ENCODE data around the gene ARNT2. TPM values are rescaled to one million over a fixed set of nuclear protein-coding genes. Genes with fewer than 3 reads are reported as not detected.

ARNT2 gene
- total RNA-seq, 1 experiment from 2014 or later, result not detected

GRCh38 chr15:80450811-80451321, 46.7 kb downstream of the ARNT2 start:
- no peaks in the 10 kb centered on the region for H3K9me3 ChIP-seq (ENCODE audit: low read length)
- no peak overlapping the region for H3K4me3 ChIP-seq (ENCODE audit: low read length)
- H3K79me2 ChIP-seq (ENCODE audit: low read length), result no peaks in the 10 kb centered on the region
- no peaks in the 10 kb centered on the region for H3K9me2 ChIP-seq (replicated peaks; ENCODE audit: insufficient read depth, low read length)
- no peak overlapping the region for H3K4me2 ChIP-seq (ENCODE audit: low read depth, low read length, poor library complexity, severe bottlenecking)
- H3K27ac ChIP-seq (ENCODE audit: low read length), result no peak overlapping the region
- no peaks in the 10 kb centered on the region for H3K27me3 ChIP-seq (ENCODE audit: low read length)
- no peaks in the 10 kb centered on the region for H4K20me1 ChIP-seq (ENCODE audit: insufficient read depth, low read depth, low read length)
- H3K36me3 ChIP-seq (ENCODE audit: insufficient read depth, low read length), result no peaks in the 10 kb centered on the region
- H3K4me1 ChIP-seq (ENCODE audit: low read length), result no peaks in the 10 kb centered on the region
- no peak for DNase-seq
- H3K9ac ChIP-seq (ENCODE audit: low read length), result no peak overlapping the region
- no peak overlapping the region for H2AFZ ChIP-seq (ENCODE audit: low read length)

- H4K20me1 ChIP-seq (ENCODE audit: insufficient read depth, low read depth, low read length), result no peaks in the 10 kb centered on the region
- H3K9ac ChIP-seq (ENCODE audit: low read length), result no peak overlapping the region
- no peaks in the 10 kb centered on the region for H3K9me3 ChIP-seq (ENCODE audit: low read length)
- H3K9me2 ChIP-seq (replicated peaks; ENCODE audit: insufficient read depth, low read length), result no peaks in the 10 kb centered on the region
- H3K79me2 ChIP-seq (ENCODE audit: low read length), result no peaks in the 10 kb centered on the region
- H3K36me3 ChIP-seq (ENCODE audit: insufficient read depth, low read length), result no peaks in the 10 kb centered on the region
- H3K27ac ChIP-seq (ENCODE audit: low read length), result no peak overlapping the region
- no peaks in the 10 kb centered on the region for H3K27me3 ChIP-seq (ENCODE audit: low read length)
- H3K4me3 ChIP-seq (ENCODE audit: low read length), result no peak overlapping the region
- H3K4me1 ChIP-seq (ENCODE audit: low read length), result no peaks in the 10 kb centered on the region
- no peak for DNase-seq
- no peak overlapping the region for H2AFZ ChIP-seq (ENCODE audit: low read length)
- no peak overlapping the region for H3K4me2 ChIP-seq (ENCODE audit: low read depth, low read length, poor library complexity, severe bottlenecking)
These were observed 48.0 kb downstream of the ARNT2 start for GRCh38 chr15:80452166-80452565.

GRCh38 chr15:80455051-80455648, 51.0 kb downstream of the ARNT2 start:
- Histone ChIP-seq H3K27ac (ENCODE audit: low read length) (no peak overlapping the region), H4K20me1 (ENCODE audit: insufficient read depth, low read depth, low read length) (no peaks in the 10 kb centered on the region), H3K9me2 (replicated peaks; ENCODE audit: insufficient read depth, low read length) (no peaks in the 10 kb centered on the region), H2AFZ (ENCODE audit: low read length) (no peak overlapping the region), H3K4me3 (ENCODE audit: low read length) (no peak overlapping the region), H3K79me2 (ENCODE audit: low read length) (no peaks in the 10 kb centered on the region), H3K4me2 (ENCODE audit: low read depth, low read length, poor library complexity, severe bottlenecking) (no peak overlapping the region), H3K9ac (ENCODE audit: low read length) (no peak overlapping the region), H3K9me3 (ENCODE audit: low read length) (no peaks in the 10 kb centered on the region), H3K36me3 (ENCODE audit: insufficient read depth, low read length) (no peaks in the 10 kb centered on the region), H3K27me3 (ENCODE audit: low read length) (no peaks in the 10 kb centered on the region), H3K4me1 (ENCODE audit: low read length) (no peaks in the 10 kb centered on the region)
- no peak for DNase-seq

- Histone ChIP-seq H3K4me2 (ENCODE audit: low read depth, low read length, poor library complexity, severe bottlenecking) (no peak overlapping the region), H4K20me1 (ENCODE audit: insufficient read depth, low read depth, low read length) (no peaks in the 10 kb centered on the region), H3K36me3 (ENCODE audit: insufficient read depth, low read length) (no peaks in the 10 kb centered on the region)
These were observed 51.7 kb downstream of the ARNT2 start for GRCh38 chr15:80455668-80456442.

GRCh38 chr15:80456517-80457492, 52.6 kb downstream of the ARNT2 start:
- no peaks in the 10 kb centered on the region for H3K27me3 ChIP-seq (ENCODE audit: low read length)
- H3K9ac ChIP-seq (ENCODE audit: low read length), result no peak overlapping the region
- no peak overlapping the region for H3K27ac ChIP-seq (ENCODE audit: low read length)
- H4K20me1 ChIP-seq (ENCODE audit: insufficient read depth, low read depth, low read length), result no peaks in the 10 kb centered on the region
- H3K9me3 ChIP-seq (ENCODE audit: low read length), result no peaks in the 10 kb centered on the region
- no peaks in the 10 kb centered on the region for H3K4me1 ChIP-seq (ENCODE audit: low read length)
- no peaks in the 10 kb centered on the region for H3K36me3 ChIP-seq (ENCODE audit: insufficient read depth, low read length)
- DNase-seq, result no peak
- H3K9me2 ChIP-seq (replicated peaks; ENCODE audit: insufficient read depth, low read length), result no peaks in the 10 kb centered on the region
- no peak overlapping the region for H3K4me3 ChIP-seq (ENCODE audit: low read length)
- no peak overlapping the region for H2AFZ ChIP-seq (ENCODE audit: low read length)
- no peaks in the 10 kb centered on the region for H3K79me2 ChIP-seq (ENCODE audit: low read length)
- no peak overlapping the region for H3K4me2 ChIP-seq (ENCODE audit: low read depth, low read length, poor library complexity, severe bottlenecking)

More at GRCh38 chr15:80455668-80456442, 51.7 kb downstream of the ARNT2 start:
- Histone ChIP-seq H3K9ac (ENCODE audit: low read length) (no peak overlapping the region), H3K27me3 (ENCODE audit: low read length) (no peaks in the 10 kb centered on the region), H3K4me1 (ENCODE audit: low read length) (no peaks in the 10 kb centered on the region), H3K9me3 (ENCODE audit: low read length) (no peaks in the 10 kb centered on the region), H3K79me2 (ENCODE audit: low read length) (no peaks in the 10 kb centered on the region), H3K4me3 (ENCODE audit: low read length) (no peak overlapping the region), H2AFZ (ENCODE audit: low read length) (no peak overlapping the region), H3K9me2 (replicated peaks; ENCODE audit: insufficient read depth, low read length) (no peaks in the 10 kb centered on the region), H3K27ac (ENCODE audit: low read length) (no peak overlapping the region)
- DNase-seq, result peak; percentile 85

GRCh38 chr15:80457896-80458295, 53.7 kb downstream of the ARNT2 start:
- no peaks in the 10 kb centered on the region for H3K27me3 ChIP-seq (ENCODE audit: low read length)
- H3K9ac ChIP-seq (ENCODE audit: low read length), result no peak overlapping the region
- no peaks in the 10 kb centered on the region for H3K36me3 ChIP-seq (ENCODE audit: insufficient read depth, low read length)
- H3K9me2 ChIP-seq (replicated peaks; ENCODE audit: insufficient read depth, low read length), result no peaks in the 10 kb centered on the region
- H3K79me2 ChIP-seq (ENCODE audit: low read length), result no peaks in the 10 kb centered on the region
- H4K20me1 ChIP-seq (ENCODE audit: insufficient read depth, low read depth, low read length), result no peaks in the 10 kb centered on the region
- H3K27ac ChIP-seq (ENCODE audit: low read length), result no peak overlapping the region
- H3K4me3 ChIP-seq (ENCODE audit: low read length), result no peak overlapping the region
- no peak for DNase-seq
- no peak overlapping the region for H3K4me2 ChIP-seq (ENCODE audit: low read depth, low read length, poor library complexity, severe bottlenecking)
- H2AFZ ChIP-seq (ENCODE audit: low read length), result no peak overlapping the region
- no peaks in the 10 kb centered on the region for H3K9me3 ChIP-seq (ENCODE audit: low read length)
- H3K4me1 ChIP-seq (ENCODE audit: low read length), result no peaks in the 10 kb centered on the region

GRCh38 chr15:80458580-80458979, 54.4 kb downstream of the ARNT2 start:
- H3K4me2 ChIP-seq (ENCODE audit: low read depth, low read length, poor library complexity, severe bottlenecking), result no peak overlapping the region
- H4K20me1 ChIP-seq (ENCODE audit: insufficient read depth, low read depth, low read length), result no peaks in the 10 kb centered on the region
- no peak overlapping the region for H3K27ac ChIP-seq (ENCODE audit: low read length)
- no peaks in the 10 kb centered on the region for H3K79me2 ChIP-seq (ENCODE audit: low read length)
- no peaks in the 10 kb centered on the region for H3K4me1 ChIP-seq (ENCODE audit: low read length)
- H3K27me3 ChIP-seq (ENCODE audit: low read length), result no peaks in the 10 kb centered on the region
- H3K4me3 ChIP-seq (ENCODE audit: low read length), result no peak overlapping the region
- no peak overlapping the region for H3K9ac ChIP-seq (ENCODE audit: low read length)
- no peaks in the 10 kb centered on the region for H3K9me3 ChIP-seq (ENCODE audit: low read length)
- H3K36me3 ChIP-seq (ENCODE audit: insufficient read depth, low read length), result no peaks in the 10 kb centered on the region
- H3K9me2 ChIP-seq (replicated peaks; ENCODE audit: insufficient read depth, low read length), result no peaks in the 10 kb centered on the region
- no peak for DNase-seq
- H2AFZ ChIP-seq (ENCODE audit: low read length), result no peak overlapping the region

- no peaks in the 10 kb centered on the region for H3K4me1 ChIP-seq (ENCODE audit: low read length)
- H3K9ac ChIP-seq (ENCODE audit: low read length), result no peak overlapping the region
These were observed 55.2 kb downstream of the ARNT2 start for GRCh38 chr15:80459380-80459779.

More at GRCh38 chr15:80459380-80459779, 55.2 kb downstream of the ARNT2 start:
- Histone ChIP-seq H3K36me3 (ENCODE audit: insufficient read depth, low read length) (no peaks in the 10 kb centered on the region), H3K27ac (ENCODE audit: low read length) (no peak overlapping the region), H3K9me2 (replicated peaks; ENCODE audit: insufficient read depth, low read length) (no peaks in the 10 kb centered on the region), H2AFZ (ENCODE audit: low read length) (no peak overlapping the region), H3K79me2 (ENCODE audit: low read length) (no peaks in the 10 kb centered on the region), H3K4me2 (ENCODE audit: low read depth, low read length, poor library complexity, severe bottlenecking) (no peak overlapping the region), H3K4me3 (ENCODE audit: low read length) (no peak overlapping the region), H3K9me3 (ENCODE audit: low read length) (no peaks in the 10 kb centered on the region), H4K20me1 (ENCODE audit: insufficient read depth, low read depth, low read length) (no peaks in the 10 kb centered on the region), H3K27me3 (ENCODE audit: low read length) (no peaks in the 10 kb centered on the region)
- no peak for DNase-seq

Data from Karpas-422 (cell line).